Islet of Langerhans (tissue), 1 donor: ENCODE measurements around the gene NPIPB5.
"Not testable (repeated sequence)": the region's sequence is repeated elsewhere in the genome, so short reads cannot be mapped to it uniquely, and the experiment has no call there.

Experiments used
- FAIRE-seq: peaks from one replicate; lab custom pipeline; 2011; peaks lifted over from hg19 to GRCh38; lab: Jason Lieb, UNC

NPIPB5 gene

GRCh38 chr16:22510591-22510990 lies at the start of gene NPIPB5:
TSS of gene NPIPB5 (plus strand) at chr16:22510891. CDS start at chr16:22513802, 2,911 bp downstream.
- FAIRE-seq = not testable (repeated sequence)

- not testable (repeated sequence) for FAIRE-seq
These were observed 41.8 kb upstream of the NPIPB5 start for GRCh38 chr16:22468846-22469245.

GRCh38 chr16:22537996-22538395 lies 27.3 kb downstream of the NPIPB5 start:
- not testable (repeated sequence) for FAIRE-seq

- not testable (repeated sequence) for FAIRE-seq
These were observed 34.1 kb downstream of the NPIPB5 start for GRCh38 chr16:22544809-22545208.

GRCh38 chr16:22546630-22547029 lies 35.9 kb downstream of the NPIPB5 start:
- not testable (repeated sequence) for FAIRE-seq

- not testable (repeated sequence) for FAIRE-seq
These were observed 36.6 kb downstream of the NPIPB5 start for GRCh38 chr16:22547170-22547765.

GRCh38 chr16:22549853-22550252 lies 39.2 kb downstream of the NPIPB5 start:
- FAIRE-seq = not testable (repeated sequence)

DNA sequence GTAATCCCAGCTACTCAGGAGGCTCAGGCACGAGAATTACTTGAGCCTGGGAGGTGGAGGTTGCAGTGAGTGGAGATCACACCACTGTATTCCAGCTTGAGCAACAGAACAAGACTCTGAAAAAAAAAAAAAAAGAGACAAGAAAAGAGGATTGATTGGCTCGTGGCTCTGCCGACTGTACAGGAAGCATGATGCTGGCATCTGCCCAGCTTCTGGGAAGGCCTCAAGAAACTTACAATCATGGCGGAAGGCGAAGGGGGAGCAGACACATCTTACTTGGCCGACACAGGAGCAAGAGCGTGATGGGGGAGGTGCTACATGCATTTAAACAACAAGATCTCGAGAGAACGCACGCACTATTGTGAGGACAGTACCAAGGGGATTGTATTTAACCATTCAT lies 40.5 kb downstream of the NPIPB5 start:
- not testable (repeated sequence) for FAIRE-seq

- FAIRE-seq = not testable (repeated sequence)
These were observed 41.0 kb downstream of the NPIPB5 start for GRCh38 chr16:22551651-22552050.

- FAIRE-seq = not testable (repeated sequence)
These were observed 46.1 kb downstream of the NPIPB5 start for GRCh38 chr16:22556759-22557158.
